Nephron (organoid): ENCODE data around the gene ELP5.

Source experiments
- H3K27ac Mint-ChIP-seq, 3 experiments: 2 replicates each; pipeline ENCODE4 v1.8.0; 2020; ENCODE audit warnings: mixed read lengths in 3 of 3, mild to moderate bottlenecking in 2 of 3, moderate library complexity in 1 of 3
- H3K27me3 Mint-ChIP-seq: 2 replicates; pipeline ENCODE4 v1.8.0; 2021; ENCODE audit warnings: low read depth, mild to moderate bottlenecking, moderate library complexity, mixed read lengths
- H3K36me3 Mint-ChIP-seq: 2 replicates; pipeline ENCODE4 v1.8.0; 2020; ENCODE audit warnings: low read depth, mixed read lengths
- H3K4me1 Mint-ChIP-seq: 2 replicates; pipeline ENCODE4 v1.8.0; 2020; ENCODE audit warnings: mixed read lengths
- H3K4me3 Mint-ChIP-seq, 3 experiments: 2 replicates each; pipeline ENCODE4 v1.8.0; 2020; ENCODE audit warnings: mild to moderate bottlenecking in 3 of 3, mixed read lengths in 3 of 3, moderate library complexity in 2 of 3
- H3K9me3 Mint-ChIP-seq: 2 replicates; pipeline ENCODE4 v1.8.0; 2020; ENCODE audit warnings: mixed read lengths
- TF ChIP-seq, protein P1 (sequence below), 3 experiments: fragments of 200-600 bp; sonication (generic); IDR thresholded peaks; one replicate each; pipeline ENCODE4 v1.5.0; 2021; ENCODE audit warnings: antibody characterized with exemption in 3 of 3; ENCODE audit not compliant: unreplicated experiment in 3 of 3

Gene ELP5

DNA sequence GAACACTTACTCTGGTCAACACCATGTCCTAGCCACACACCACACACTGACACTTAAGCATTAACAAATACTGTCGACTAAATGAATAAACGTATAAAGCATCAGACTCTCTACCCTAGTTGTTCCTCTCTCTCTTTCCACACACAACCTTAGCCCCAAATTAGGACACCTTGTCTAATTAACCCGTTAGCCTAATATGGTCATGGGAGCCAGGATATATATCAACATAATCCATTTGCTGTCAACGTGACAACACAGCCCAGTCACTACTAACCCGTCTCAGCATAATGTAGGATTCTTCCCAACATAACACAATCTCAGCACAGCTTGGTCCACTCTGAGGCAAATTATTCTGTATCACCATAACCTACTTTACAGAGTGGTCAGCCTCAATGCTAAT, 19.9 kb upstream of the ELP5 start:
- Mint-ChIP-seq H3K27me3 (no peaks in the 10 kb centered on the region), H3K4me3 (peak overlapping the region; percentile 53 to 100 (median 68)), H3K27ac (peak overlapping the region in 2 of 3 experiments; percentile 23 to 25), H3K36me3 (peaks cover 64% of the 10 kb centered on the region), H3K4me1 (peaks cover 31% of the 10 kb centered on the region), H3K9me3 (no peaks in the 10 kb centered on the region)
- TF ChIP-seq, protein P1, sequence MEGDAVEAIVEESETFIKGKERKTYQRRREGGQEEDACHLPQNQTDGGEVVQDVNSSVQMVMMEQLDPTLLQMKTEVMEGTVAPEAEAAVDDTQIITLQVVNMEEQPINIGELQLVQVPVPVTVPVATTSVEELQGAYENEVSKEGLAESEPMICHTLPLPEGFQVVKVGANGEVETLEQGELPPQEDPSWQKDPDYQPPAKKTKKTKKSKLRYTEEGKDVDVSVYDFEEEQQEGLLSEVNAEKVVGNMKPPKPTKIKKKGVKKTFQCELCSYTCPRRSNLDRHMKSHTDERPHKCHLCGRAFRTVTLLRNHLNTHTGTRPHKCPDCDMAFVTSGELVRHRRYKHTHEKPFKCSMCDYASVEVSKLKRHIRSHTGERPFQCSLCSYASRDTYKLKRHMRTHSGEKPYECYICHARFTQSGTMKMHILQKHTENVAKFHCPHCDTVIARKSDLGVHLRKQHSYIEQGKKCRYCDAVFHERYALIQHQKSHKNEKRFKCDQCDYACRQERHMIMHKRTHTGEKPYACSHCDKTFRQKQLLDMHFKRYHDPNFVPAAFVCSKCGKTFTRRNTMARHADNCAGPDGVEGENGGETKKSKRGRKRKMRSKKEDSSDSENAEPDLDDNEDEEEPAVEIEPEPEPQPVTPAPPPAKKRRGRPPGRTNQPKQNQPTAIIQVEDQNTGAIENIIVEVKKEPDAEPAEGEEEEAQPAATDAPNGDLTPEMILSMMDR (IDR thresholded peaks at IDR 0.05; ENCODE audit: unreplicated experiment in 3 of 3): no peak

DNA sequence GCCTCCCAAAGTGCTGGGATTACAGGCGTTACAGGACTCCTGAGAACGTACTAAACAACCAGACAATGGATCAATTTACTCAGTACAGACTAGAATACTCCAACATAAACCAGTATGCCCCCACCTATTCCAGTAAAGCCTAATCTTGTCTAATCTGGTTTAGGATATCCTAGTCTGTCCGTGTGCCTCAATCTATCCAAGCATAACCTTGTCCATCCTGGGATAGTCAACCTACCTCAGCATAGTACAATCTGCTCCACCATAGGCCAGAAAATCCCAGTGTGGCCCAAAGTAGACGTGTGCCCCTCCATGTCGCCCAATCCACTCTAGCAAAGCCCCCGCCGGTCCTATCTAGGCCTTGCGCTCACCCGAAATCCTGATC, 18.3 kb upstream of the ELP5 start:
- H3K27ac Mint-ChIP-seq: peak overlapping the region; percentile 96 to 99 (median 98)
- H3K36me3 Mint-ChIP-seq: peaks cover 55% of the 10 kb centered on the region
- H3K4me3 Mint-ChIP-seq: peak overlapping the region; percentile 96 to 100 (median 96)
- no peaks in the 10 kb centered on the region for H3K9me3 Mint-ChIP-seq
- H3K27me3 Mint-ChIP-seq: no peaks in the 10 kb centered on the region
- TF ChIP-seq, protein P1 (IDR thresholded peaks at IDR 0.05; ENCODE audit: unreplicated experiment in 3 of 3): no peak
- peaks cover 35% of the 10 kb centered on the region for H3K4me1 Mint-ChIP-seq

DNA sequence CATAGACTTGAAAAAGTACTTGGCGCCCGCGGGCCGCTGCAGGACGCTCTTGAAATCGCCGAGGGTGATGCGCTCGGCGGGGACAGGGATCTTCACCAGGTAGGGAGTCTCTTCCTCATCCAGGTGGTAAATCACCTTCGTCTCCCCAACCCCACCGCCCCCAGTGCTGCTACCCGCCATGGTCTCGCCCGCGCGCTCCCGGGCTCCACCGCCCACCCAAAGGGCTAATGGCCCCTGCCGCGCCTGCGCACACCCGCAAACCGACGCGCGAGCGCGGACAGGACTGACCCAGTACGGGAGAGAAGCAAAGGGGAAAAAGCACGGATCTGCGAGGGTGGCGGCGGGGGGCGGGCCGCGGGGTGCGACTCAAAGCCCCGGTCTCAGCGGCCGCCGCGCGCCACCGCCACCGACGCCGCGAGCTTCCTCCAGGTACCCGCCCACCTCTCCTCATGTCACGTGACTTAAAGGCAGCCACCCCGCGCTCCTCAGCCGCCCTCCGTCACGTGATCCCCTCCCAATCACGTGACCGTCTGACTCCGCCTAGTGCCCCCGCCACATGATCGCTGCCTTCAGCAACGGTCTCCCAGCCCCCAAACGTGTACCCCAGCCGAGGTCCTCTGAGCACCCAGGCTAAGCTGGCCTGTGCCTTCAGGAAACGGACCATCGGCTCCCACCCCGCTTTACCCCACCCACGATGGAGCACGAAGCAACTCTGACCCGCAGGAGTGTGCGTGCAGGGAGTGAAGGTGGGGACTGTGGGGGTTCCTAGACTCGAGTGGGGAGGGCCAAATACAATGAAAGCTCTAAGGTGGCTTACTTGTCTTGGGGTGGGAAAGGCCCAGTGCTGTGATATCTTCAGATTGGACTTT, 17.7 kb upstream of the ELP5 start, which contains the start of gene DVL2:
DVL2 (minus strand) TSS at position 435 of the 869 bp plus-strand sequence; CDS start at position 180, 255 bp downstream.
- Mint-ChIP-seq H3K4me3 (peak within 1 kb of the TSS; percentile 96 to 100 (median 96)), H3K9me3 (no peaks in the 10 kb centered on the region), H3K27ac (peak within 1 kb of the TSS; percentile 96 to 99 (median 98)), H3K27me3 (no peaks in the 10 kb centered on the region), H3K36me3 (peaks cover 48% of the 10 kb centered on the region), H3K4me1 (peaks cover 35% of the 10 kb centered on the region)
- TF ChIP-seq, protein P1 (IDR thresholded peaks at IDR 0.05; ENCODE audit: unreplicated experiment in 3 of 3): no peak

DNA sequence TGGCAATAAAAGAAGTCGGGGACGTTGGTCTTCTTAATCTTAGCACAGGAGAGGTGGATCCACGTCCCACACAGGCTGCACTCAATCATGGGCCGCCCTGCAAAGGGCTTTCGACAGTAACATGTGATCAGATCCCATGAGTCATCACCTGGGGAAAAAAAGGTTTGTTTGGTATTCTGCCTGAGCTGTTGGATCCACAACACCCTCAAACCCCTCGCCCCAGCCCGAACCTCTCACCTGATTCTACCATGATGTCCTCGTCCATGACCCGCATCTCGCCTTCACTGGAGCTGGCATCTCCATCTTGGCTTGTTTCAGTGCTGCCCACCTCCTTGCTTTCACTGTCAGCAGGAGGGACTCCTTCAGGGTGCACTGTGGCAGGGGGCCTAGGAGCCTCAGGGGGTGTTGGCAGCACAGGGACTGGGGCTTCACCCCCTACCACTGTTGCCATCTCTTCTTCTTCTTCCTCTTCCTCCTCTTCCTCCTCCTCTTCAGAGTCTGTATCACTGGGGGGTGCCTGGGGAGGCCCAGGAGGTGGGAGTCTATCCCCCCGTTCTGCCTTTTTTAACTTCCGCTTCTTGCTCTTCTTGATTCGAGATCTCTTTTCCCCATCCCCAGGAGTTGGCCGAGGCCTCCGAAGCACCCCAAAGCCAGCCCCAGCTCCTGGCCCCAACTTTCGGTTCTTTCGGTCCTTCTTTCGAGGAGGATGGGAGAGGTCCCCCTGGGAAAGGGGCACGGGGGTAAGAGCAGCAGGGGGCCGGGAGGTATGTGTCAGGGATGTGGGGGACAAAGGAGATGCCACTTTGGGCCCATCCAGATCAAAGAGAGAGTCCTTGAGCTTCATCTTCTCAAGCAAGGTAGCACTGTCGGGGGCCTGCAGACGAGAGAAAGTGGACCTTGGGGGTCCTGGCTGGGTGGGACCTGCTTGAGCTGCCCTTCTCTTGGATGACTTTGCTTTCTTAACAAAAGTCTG, 16.0 kb upstream of the ELP5 start:
- Mint-ChIP-seq H3K9me3 (no peaks in the 10 kb centered on the region), H3K36me3 (peaks cover 47% of the 10 kb centered on the region), H3K4me3 (peak overlapping the region; percentile 96 to 100 (median 96)), H3K27me3 (no peaks in the 10 kb centered on the region), H3K27ac (peak overlapping the region; percentile 62 to 99 (median 99)), H3K4me1 (peaks cover 50% of the 10 kb centered on the region)
- TF ChIP-seq, protein P1 (IDR thresholded peaks at IDR 0.05; ENCODE audit: unreplicated experiment in 3 of 3): no peak

DNA sequence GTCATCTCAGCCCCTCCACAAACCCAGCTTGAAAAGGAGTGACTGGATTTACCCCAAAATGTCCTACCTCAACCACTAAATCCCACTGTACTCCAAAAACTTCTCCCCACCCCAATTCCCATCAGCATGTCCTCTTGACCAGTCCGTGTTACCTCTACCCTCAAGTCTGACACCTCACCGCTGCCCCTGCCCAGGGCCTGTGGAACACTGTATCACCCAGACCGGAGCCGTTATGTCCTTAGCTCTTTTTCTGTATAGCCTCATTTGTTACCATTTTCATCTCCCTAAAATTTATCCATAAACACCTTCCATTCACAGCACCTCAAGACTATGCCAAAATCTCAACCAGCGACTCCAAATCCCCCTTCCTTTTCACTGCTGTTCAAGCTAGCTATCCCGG, 15.2 kb upstream of the ELP5 start:
- H3K27ac Mint-ChIP-seq: peak overlapping the region; percentile 99
- peak overlapping the region; percentile 96 to 100 (median 96) for H3K4me3 Mint-ChIP-seq
- TF ChIP-seq, protein P1 (IDR thresholded peaks at IDR 0.05; ENCODE audit: unreplicated experiment in 3 of 3): no peak
- no peaks in the 10 kb centered on the region for H3K9me3 Mint-ChIP-seq
- no peaks in the 10 kb centered on the region for H3K27me3 Mint-ChIP-seq
- H3K36me3 Mint-ChIP-seq: peaks cover 54% of the 10 kb centered on the region
- peaks cover 57% of the 10 kb centered on the region for H3K4me1 Mint-ChIP-seq
